Hematopoietic multipotent progenitor cell treated with erythropoietin and hydrocortisone succinate and interleukin-3 and kit ligand, for 6 days (in vitro differentiated cells): Measurements from ENCODE around the gene C1D.
"Not testable (repeated sequence)": the region's sequence is repeated elsewhere in the genome, so short reads cannot be mapped to it uniquely, and the experiment has no call there.

ENCODE experiments used
- DNase-seq: peaks from one replicate; pipeline ENCODE4 v3.0.0-alpha.2; 2015

Gene C1D

DNA sequence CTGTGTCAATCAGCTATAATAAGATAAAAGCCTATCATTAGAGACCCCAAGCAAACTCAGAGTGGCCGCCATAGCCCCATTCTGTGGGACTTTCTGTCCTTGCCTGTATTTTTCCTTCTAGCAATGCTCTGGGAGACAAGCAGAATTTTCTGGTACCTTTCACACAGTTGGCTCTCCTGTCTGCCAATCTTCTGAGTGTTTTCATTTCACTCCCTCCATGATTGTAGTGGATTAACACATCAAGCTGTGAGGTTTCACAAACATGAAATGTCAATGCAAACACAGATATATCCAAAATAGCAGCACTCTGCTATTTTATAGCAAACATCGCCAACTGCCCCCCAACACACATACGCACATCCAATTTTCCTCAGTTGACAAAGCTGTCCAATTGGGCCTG, 64.9 kb downstream of the C1D start:
- no peak for DNase-seq

DNA sequence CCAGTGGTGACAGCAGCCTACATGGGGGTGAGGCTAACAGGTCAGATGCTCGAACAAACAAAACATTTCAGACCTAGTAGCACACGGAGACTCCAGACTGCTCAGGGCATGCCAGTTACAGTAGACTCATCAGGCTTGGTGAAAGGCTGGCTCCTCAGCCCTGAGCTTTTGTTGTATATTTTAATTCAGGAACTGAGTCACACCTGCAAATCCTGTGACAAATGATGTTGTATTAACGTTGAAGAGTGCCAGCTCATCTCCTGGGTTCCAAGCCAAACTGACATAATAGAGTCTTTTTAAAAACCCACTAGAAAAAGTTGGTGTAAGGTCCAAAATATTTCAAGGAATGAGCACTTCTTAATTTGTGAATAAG, 65.3 kb downstream of the C1D start:
- DNase-seq, result no peak

DNA sequence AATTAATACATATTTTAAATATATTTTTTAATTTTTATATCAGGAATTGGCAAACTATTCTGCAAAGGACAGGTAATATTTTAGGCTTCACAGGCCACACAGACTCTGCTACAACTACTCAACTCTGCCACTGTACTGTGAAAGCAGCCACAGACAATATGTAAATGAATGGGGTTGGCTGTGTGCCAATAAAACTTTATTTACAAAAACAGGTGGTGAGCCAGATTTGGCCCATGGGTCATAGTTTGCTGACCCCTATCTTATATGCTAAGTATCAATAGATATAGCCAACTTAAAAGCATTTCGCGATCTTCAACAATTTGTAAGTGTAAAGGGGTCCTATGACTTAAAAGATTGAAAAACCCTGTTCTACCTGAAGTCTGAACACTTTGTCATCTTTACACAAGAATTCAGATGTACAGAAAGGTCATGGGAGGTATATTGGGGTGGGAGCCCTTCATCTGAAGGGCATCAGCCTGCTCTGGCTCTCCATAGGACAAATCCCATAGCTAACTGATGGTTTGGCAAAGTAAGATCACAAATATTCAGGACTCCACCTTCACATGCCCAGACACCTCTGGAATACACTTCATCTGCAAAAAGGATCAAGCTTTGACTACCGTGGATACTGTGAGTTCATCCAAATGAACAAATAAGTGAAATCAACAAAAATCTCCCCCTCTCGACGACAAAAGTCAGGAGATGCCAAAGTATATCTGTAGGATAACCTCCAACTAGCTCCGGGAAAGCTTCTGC, 65.9 kb downstream of the C1D start:
- no peak for DNase-seq

DNA sequence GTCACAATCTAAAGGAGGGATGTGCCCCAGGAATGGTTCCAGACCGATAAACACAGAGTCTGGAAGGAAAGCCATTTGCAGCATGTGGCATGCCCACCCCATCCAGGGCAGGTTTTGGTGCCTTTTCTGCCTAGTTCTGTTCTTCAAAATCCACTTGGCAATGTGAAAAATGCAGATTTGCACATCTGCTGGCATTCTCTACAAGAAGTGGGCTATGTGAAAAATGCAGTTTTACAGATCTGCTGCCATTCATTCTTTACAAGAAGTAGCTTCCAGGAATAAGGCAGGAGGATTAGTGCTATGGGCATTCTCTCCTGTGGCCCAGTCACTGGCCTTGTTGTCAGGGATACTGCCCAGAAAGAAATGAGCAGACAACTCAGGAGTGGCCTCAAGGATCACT, 68.1 kb downstream of the C1D start:
- DNase-seq, result no peak

DNA sequence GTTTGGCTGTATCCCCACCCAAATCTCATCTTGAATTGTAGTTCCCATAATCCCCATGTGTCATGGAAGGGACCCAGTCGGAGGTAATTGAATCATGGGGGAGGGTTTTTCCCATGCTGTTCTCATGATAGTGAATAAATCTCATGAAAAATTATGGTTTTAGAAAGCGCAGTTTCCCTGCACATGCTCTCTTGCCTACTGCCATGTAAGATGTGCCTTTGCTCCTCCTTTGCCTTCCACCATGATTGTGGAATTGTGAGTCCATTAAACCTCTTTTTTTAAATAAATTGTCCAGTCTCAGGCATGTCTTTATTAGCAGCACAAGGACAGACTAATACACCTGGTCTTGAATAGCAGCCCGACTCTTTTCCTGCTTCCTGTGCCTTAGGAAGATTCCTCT, 68.7 kb downstream of the C1D start:
- not testable (repeated sequence) for DNase-seq

DNA sequence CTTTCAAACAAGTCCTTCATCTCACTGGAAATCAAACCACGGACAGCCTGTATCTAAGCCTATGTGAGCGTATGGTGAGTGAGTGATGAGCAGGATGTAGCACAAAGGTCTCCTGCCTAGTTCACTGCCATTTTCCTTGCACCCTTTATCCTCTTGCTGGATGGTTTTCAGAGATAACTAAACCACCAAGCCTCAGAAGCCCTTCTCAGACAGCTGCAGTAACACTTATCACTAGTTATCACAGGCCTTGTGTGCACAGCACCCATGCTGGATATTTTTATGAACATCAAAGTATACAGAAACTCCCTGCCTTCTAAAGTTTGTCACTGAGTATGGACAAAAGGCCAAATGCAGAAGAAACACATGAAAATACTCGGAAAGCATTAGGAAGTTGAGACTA, 69.5 kb downstream of the C1D start:
- peak; percentile 95 for DNase-seq

DNA sequence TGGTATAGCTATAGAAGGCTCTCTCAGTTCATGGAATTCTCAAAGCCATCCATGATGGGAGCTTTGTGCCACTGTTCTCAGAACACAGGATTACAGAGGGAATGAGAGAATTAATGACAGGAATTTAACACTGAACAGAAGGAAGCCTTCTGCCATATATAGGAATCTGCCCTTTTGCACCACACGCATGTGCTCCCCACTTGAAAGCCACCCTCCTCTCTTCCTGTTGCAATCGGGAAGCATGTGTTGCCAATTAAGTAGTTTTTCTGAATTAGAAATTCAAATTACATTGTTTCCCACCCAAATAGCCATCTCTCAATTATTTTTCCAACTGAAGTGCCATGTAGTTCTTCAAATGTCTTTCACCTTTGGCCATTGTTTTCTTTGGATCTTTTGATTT, 71.3 kb downstream of the C1D start:
- no peak for DNase-seq
